GM19463 (cell line): ENCODE measurements around the gene SETX.
"Not testable (repeated sequence)": the region's sequence is repeated elsewhere in the genome, so short reads cannot be mapped to it uniquely, and the experiment has no call there.

Experiments
- ATAC-seq: cut with Tn5 transposase; IDR thresholded peaks from one replicate; pipeline ENCODE4 v1.9.1; 2021; ENCODE audit warnings: mild to moderate bottlenecking, moderate library complexity; ENCODE audit not compliant: unreplicated experiment

SETX gene

GRCh38 chr9:132293145-132293721 lies 61.6 kb downstream of the SETX start:
- ATAC-seq = no peak

- ATAC-seq = no peak
Observed at GRCh38 chr9:132288966-132289365, 65.8 kb downstream of the SETX start.

DNA sequence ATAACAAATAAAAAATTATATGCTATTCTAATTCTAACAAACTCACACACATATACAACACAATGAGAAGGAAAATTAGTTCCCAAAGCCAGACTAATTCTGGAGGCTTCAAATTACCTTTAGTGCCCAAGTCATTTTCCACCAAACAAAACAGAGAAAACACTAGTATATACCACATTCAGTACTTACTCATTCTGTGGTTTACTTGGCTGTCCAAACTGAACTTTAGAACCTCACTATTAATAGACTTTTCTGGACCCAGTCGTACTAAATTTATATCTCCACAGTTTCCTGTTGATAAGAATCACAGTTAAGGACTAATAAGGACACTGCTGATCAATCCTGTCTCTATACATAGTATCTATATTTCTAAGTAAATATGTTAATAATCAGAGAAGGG lies 66.4 kb downstream of the SETX start:
- ATAC-seq = no peak

GRCh38 chr9:132287256-132287760 lies 67.5 kb downstream of the SETX start:
- no peak for ATAC-seq

DNA sequence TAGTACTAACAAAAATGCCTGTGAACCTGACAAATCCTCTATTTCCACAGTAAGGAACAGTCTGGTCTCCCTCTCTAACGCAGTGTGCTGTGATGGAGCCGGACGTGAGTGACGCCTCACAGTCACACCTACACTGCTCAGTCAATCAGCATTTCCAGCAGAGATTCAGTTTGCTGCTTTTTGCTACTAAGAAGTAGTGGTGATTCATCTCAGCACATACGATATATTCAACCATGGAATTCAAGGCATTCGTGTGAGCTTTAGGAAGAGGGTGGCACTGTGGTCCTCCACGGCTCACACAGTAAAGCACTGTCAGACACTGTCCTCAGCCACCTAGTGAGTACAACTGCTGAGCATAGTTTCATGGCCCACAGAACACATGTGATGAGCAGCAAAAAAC lies 70.9 kb downstream of the SETX start:
- no peak for ATAC-seq

- ATAC-seq = no peak
Observed at GRCh38 chr9:132283165-132283564, 71.6 kb downstream of the SETX start.

- ATAC-seq = no peak
Observed at GRCh38 chr9:132274861-132275260, 79.9 kb downstream of the SETX start.

DNA sequence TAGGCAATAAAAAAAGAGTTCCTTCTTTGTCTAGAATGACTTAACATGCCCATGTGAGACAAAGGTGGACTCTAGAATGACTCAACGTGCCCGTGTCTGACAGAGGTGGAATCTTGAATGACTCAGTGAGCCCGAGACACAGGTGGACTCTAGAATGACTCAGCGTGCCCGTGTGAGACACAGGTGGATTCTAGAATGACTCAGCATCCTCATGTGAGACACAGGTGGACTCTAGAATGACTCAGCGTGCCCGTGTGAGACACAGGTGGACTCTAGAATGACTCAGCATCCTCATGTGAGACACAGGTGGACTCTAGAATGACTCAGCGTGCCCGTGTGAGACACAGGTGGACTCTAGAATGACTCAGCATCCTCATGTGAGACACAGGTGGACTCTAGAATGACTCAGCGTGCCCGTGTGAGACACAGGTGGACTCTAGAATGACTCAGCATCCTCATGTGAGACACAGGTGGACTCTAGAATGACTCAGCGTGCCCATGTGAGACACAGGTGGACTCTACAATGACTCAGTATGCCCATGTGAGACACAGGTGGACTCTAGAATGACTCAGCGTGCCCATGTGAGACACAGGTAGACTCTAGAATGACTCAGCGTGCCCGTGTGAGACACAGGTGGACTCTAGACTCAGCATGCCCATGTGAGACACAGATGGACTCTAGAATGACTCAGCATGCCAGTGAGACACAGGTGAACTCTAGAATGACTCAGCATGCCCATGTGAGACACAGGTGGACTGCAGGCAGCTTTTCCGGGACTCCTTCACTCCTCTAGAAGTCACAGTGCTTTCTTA lies 84.9 kb downstream of the SETX start:
- not testable (repeated sequence) for ATAC-seq

DNA sequence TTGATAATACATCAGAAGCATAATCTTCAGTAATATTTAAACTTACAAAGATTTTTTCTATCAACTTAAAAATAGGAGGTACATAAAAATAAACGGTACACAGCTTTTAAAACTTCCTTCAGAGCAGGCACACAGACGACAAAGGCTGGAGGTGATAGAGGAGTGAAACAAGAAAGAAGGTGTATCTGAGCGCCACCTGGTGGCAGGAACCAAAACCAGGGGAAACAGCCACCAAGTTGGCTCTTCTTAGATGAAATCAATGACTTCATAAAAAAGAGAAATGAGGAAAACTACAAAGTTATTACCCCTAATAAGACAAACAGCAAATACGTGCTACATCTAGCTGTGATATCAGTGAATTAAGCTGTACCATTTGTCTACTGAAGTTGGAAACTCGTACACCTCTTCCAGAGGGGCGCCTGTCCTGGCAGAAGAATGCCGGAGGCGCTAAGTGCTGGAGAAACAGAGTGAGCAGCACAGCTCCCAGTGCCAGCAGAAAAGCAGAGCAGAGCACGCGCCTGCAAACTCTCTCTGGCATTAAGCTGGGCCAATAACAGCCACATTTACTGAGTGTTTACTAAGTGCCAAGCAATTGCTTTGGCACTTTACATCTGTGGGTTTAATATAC lies 85.9 kb downstream of the SETX start:
- ATAC-seq = no peak

GRCh38 chr9:132267660-132268059 lies 87.1 kb downstream of the SETX start:
- ATAC-seq = no peak

- ATAC-seq = no peak
Observed at GRCh38 chr9:132266017-132266416, 88.8 kb downstream of the SETX start.

GRCh38 chr9:132260846-132261245 lies 93.9 kb downstream of the SETX start:
- ATAC-seq = no peak

DNA sequence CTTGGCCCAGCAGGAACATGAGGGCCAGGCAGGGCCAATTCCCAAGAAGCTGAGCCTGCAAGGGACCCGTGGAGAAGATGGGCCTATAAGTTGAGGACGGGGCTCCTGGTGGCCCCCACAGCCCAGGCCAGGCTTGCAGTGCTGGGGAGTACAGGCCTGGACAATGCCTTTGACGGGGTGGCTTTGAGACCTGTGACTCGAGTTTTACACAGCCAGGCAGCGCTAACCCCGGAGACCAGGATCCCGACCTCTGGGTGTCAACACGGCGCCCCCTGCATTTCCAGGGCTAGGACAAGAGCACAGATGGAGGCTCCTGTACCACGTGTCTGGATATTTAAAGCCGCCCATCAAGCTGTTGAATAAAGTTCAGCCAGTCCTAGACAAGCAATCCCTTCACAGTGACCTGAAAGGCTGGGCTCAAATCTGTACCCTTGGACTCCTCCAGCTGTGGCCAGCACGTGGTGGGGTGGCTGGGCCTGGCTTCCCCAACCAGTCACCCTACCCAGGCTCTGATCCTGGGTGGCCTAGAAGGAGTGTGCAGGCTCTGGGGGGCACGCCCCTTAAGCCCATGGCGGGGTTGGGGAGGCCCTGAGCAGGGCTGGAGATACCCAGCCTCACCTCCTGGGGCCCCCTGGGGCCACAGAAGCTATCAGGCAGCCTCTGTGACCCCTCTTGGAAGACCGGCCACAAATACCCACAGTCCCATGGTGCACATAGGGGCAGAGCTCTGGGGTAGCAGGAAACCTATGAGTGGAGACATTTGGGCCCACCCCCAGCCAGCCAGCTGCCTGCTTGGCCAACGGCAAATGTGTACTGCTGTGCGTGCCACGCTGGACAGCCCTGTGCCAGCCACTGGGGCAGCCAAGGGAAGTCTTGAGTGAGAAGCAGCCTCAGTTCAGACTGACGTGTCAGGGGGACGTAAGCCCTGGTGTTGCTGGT lies 104.2 kb downstream of the SETX start:
- ATAC-seq = no peak

- no peak for ATAC-seq
Observed at GRCh38 chr9:132249690-132250089, 105.1 kb downstream of the SETX start.

DNA sequence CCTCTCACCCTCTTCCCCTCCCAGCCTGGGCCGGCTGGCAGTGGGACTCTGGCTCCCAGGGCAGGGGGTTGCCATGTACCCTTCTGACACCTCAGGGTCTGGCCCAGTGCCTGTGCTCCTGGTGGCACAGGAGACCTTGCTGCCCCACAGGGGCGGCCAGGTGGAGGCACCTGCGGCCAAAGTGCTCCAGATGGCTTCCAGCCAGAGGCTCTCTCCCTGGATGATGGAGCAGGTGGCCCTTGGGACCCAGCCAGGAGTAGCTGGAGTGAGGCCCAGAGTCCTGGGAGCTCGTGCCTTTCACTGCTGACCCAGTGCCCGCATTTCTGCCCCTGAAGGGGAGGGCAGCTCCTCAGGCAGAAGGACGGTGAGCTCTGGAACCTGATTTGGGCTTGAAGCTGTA lies 105.7 kb downstream of the SETX start:
- no peak for ATAC-seq

DNA sequence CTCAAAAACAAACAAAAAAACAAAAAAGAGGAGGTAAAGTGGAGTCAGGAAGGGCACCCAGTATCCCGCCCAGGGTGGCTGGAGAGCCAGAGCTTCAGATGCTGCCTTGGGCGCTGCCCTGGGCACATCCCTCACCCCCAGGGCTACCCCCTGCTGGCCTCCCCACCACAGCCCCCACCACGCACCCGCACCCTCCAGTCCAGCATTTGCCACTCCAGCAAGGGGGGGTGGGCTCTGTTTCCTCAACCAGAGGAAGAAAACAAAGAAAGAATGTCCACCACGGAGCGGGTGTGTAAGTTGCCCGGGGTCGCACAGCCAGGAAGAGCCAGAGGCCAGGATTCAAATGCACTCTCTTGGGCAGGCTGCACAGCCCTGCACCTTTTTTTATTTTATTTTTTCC lies 106.8 kb downstream of the SETX start:
- no peak for ATAC-seq

- no peak for ATAC-seq
Observed at GRCh38 chr9:132245465-132245864, 109.3 kb downstream of the SETX start.

- ATAC-seq = no peak
Observed at GRCh38 chr9:132244582-132245455, 110.0 kb downstream of the SETX start.

DNA sequence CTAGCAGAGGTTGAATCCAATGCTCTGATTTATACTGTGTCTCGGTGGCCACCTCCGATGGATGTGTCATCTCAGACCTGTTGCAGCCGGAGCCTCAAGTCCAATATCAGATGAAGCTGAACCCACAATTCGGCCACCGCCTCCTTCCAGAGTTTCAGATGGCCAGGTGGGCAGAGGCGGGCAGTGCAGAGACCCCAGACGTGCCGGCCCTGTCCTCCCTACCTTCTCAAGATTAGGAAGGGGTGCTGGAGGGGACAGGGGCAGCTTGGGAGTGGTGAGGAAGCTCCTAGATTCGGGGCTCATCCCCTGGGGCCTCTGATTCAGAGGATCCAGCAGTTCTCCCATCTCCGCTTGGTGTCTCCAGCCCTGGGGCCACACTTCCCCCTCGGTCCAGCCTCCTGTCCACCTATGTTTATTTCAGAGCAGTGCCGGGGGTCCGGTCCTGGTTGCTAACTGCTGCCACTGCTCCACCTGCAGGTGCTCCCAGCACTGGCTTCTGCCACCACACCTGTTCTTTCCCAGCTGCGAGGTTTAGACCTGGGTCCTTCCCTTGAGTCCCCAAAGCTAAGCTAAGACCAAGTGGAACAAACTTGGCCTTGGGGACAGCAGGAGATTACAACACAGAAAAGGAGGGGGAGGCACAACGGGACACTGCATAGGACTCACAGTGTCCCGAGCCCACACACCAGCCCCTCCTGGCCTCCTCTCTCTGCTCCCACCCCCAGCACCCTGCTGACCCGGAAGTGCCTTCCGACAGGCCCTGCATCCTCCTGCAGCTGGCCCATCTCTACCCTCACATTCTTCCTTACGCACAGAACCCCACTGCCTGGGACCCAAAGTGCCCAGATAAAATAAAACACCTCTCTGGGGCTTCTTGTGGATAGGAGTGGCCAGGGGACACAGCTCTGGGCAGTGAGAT lies 111.4 kb downstream of the SETX start:
- no peak for ATAC-seq
